HCT116 (cell line): Measurements from ENCODE around the gene OR2AT4. TPM values are rescaled to one million over a fixed set of nuclear protein-coding genes. Genes with fewer than 3 reads are reported as not detected.

Experiments used
- ATAC-seq: fragments of 200-7000 bp; cut with Tn5 transposase; 2 replicates; pipeline ENCODE4 v1.9.1; 2020; ENCODE audit warnings: mild to moderate bottlenecking, moderate library complexity
- BruUV-seq: library from RNA; stranded (reverse); fragments of 400-500 nt; replicated peaks from 2 replicates; lab custom pipeline; 2021; lab: Mats Ljungman, UMichigan
- CTCF ChIA-PET: fragments of 300-600 bp; sonication (Branson Sonifier 250); formaldehyde crosslinking; loops from one replicate; lab custom pipeline; 2021; ENCODE audit warnings: antibody characterized with exemption; lab: Charles Lee
- POLR2A ChIA-PET: fragments of 300-600, 350-600 bp; sonication (Branson Sonifier 250); formaldehyde crosslinking; loops from one replicate; lab custom pipeline; 2021; ENCODE audit warnings: antibody characterized with exemption; lab: Charles Lee
- RAD21 ChIA-PET, 2 experiments: fragments of 300-600 bp; sonication (Branson Sonifier 250); formaldehyde crosslinking; loops; one replicate each; lab custom pipeline; 2023; ENCODE audit warnings: low total read pairs in 2 of 2; ENCODE audit not compliant: uncharacterized antibody in 2 of 2, unreplicated experiment in 2 of 2, low non-redundant PET in 1 of 2; lab: Charles Lee
- DNase-seq: peaks from one replicate; pipeline ENCODE4 v3.0.0-alpha.2; 2010; ENCODE audit warnings: low read depth, low spot score
- H2AFZ ChIP-seq: fragments of 200-600 bp; shearing (Covaris generic), sonication (generic); 2 replicates; pipeline ENCODE4 v1.6.1; 2017; ENCODE audit warnings: low read depth, mixed run types, mixed read lengths, antibody characterized with exemption, low read length; ENCODE audit not compliant: poor library complexity, severe bottlenecking
- H3K27ac ChIP-seq: 2 replicates; pipeline ENCODE4 v1.5.1; 2012; ENCODE audit warnings: low read depth, low read length
- H3K27me3 ChIP-seq: fragments of 200-600 bp; sonication (generic); 2 replicates; pipeline ENCODE4 v1.6.1; 2016; ENCODE audit warnings: mixed run types, low read length, mixed read lengths; ENCODE audit not compliant: insufficient read depth
- H3K36me3 ChIP-seq, 2 experiments: fragments of 200-500 bp in 1 of 2; fragments of 200-600 bp in 1 of 2; sonication (Bioruptor generic) in 1 of 2; sonication (generic) in 1 of 2; 2 replicates each; pipeline versions ENCODE4 v1.5.1 to v1.6.1; 2014 to 2016; ENCODE audit warnings: low read length in 2 of 2, inconsistent platforms in 1 of 2, mixed read lengths in 1 of 2, mixed run types in 1 of 2; ENCODE audit not compliant: insufficient read depth in 2 of 2, control insufficient read depth in 1 of 2
- H3K4me1 ChIP-seq, 2 experiments: fragments of 200-600 bp in 1 of 2; sonication (generic) in 1 of 2; 2 replicates each; pipeline versions ENCODE4 v1.5.1 to v1.6.1; 2012 to 2017; ENCODE audit warnings: low read length in 2 of 2, inconsistent platforms in 1 of 2, mild to moderate bottlenecking in 1 of 2, mixed read lengths in 1 of 2, mixed run types in 1 of 2, moderate library complexity in 1 of 2; ENCODE audit not compliant: insufficient read depth in 2 of 2, control insufficient read depth in 1 of 2
- H3K4me2 ChIP-seq: fragments of 200-600 bp; sonication (generic); 2 replicates; pipeline ENCODE4 v1.6.1; 2017; ENCODE audit warnings: mixed run types, low read length, mixed read lengths
- H3K4me3 ChIP-seq, 2 experiments: fragments of 200-600 bp in 1 of 2; sonication (generic) in 1 of 2; replicated peaks in 1 of 2; 2 replicates each; pipeline ENCODE4 v1.5.1; 2011 to 2016; ENCODE audit warnings: low read length in 2 of 2, control low read depth in 1 of 2, low read depth in 1 of 2, mild to moderate bottlenecking in 1 of 2, mixed read lengths in 1 of 2, mixed run types in 1 of 2
- H3K79me2 ChIP-seq: fragments of 200-600 bp; sonication (generic); 2 replicates; pipeline ENCODE4 v1.6.1; 2017; ENCODE audit warnings: mild to moderate bottlenecking, mixed run types, low read length, moderate library complexity, mixed read lengths; ENCODE audit not compliant: insufficient read depth
- H3K9ac ChIP-seq: fragments of 200-600 bp; sonication (generic); 2 replicates; pipeline ENCODE4 v1.6.1; 2016; ENCODE audit warnings: low read length, mixed read lengths
- H3K9me2 ChIP-seq: fragments of 200-600 bp; sonication (generic), shearing (Covaris generic); 2 replicates; pipeline ENCODE4 v1.6.1; 2017; ENCODE audit warnings: mixed run types, mild to moderate bottlenecking, moderate library complexity; ENCODE audit not compliant: insufficient read depth
- H3K9me3 ChIP-seq, 2 experiments: fragments of 200-500 bp in 1 of 2; fragments of 200-600 bp in 1 of 2; sonication (Bioruptor generic) in 1 of 2; sonication (generic) in 1 of 2; 2 replicates each; pipeline ENCODE4 v1.6.1; 2014 to 2017; ENCODE audit warnings: low read length in 2 of 2, mixed read lengths in 2 of 2, inconsistent platforms in 1 of 2, low read depth in 1 of 2, mild to moderate bottlenecking in 1 of 2, mixed run types in 1 of 2, moderate library complexity in 1 of 2; ENCODE audit not compliant: control insufficient read depth in 1 of 2, insufficient read depth in 1 of 2
- H4K20me1 ChIP-seq: fragments of 200-600 bp; sonication (generic), shearing (Covaris generic); 2 replicates; pipeline ENCODE4 v1.6.1; 2017; ENCODE audit warnings: mixed run types, mild to moderate bottlenecking, moderate library complexity; ENCODE audit not compliant: insufficient read depth
- CEBPB ChIP-seq: IDR thresholded peaks from 2 replicates; pipeline ENCODE4 v1.6.1; 2012; ENCODE audit warnings: low read depth
- ELF1 ChIP-seq: IDR thresholded peaks from 2 replicates; pipeline ENCODE4 v1.6.1; 2012; ENCODE audit warnings: low read depth, borderline replicate concordance
- POLR2A ChIP-seq: IDR thresholded peaks from 2 replicates; pipeline ENCODE4 v1.7.0; 2011; ENCODE audit warnings: borderline replicate concordance; ENCODE audit not compliant: insufficient read depth, insufficient read length; ENCODE audit errors: extremely low read depth
- SIN3A ChIP-seq: IDR thresholded peaks from 2 replicates; pipeline ENCODE4 v1.6.1; 2012; ENCODE audit warnings: low read depth
- SP1 ChIP-seq: IDR thresholded peaks from 2 replicates; pipeline ENCODE4 v1.6.1; 2012; ENCODE audit warnings: low read depth
- TCF7L2 ChIP-seq: IDR thresholded peaks from 2 replicates; pipeline ENCODE4 v1.7.0; 2011; ENCODE audit warnings: borderline replicate concordance, inconsistent platforms; ENCODE audit not compliant: insufficient read depth, insufficient read length; ENCODE audit errors: extremely low read depth
- intact Hi-C: fragments of 100-400 bp; cut with micrococcal nuclease; formaldehyde crosslinking; loops from 2 replicates; pipeline ENCODE4 v1.10.0; 2022
- total RNA-seq: library from RNA; stranded (reverse); gene quantifications from one replicate; pipeline ENCODE4 v1.2.1, GENCODE V29; 2021; ENCODE audit not compliant: unreplicated experiment

OR2AT4 gene
- total RNA-seq, 1 experiment from 2014 or later: not detected

GRCh38 chr11:75113030-75113429, 16.4 kb upstream of the OR2AT4 start:
- H3K9ac ChIP-seq: no peak overlapping the region
- H3K4me1 ChIP-seq: no peaks in the 10 kb centered on the region
- no peaks in the 10 kb centered on the region for H3K79me2 ChIP-seq
- no peak overlapping the region for H3K27ac ChIP-seq
- ChIA-PET CTCF (no interaction called here), RAD21 (no interaction called here)
- no peak for ATAC-seq
- no peak for DNase-seq
- intact Hi-C loops: no loop called here
- TF ChIP-seq TCF7L2 (no peak), ELF1 (no peak), CEBPB (no peak), SP1 (no peak)
- TF ChIP-seq, all 23 proteins: peak for 0
- Histone ChIP-seq H2AFZ (no peak overlapping the region), H3K36me3 (no peaks in the 10 kb centered on the region), H3K9me2 (no peaks in the 10 kb centered on the region), H3K4me3 (no peak overlapping the region), H3K9me3 (no peaks in the 10 kb centered on the region; a peak in 2 of 4 replicates), H3K4me2 (no peak overlapping the region), H3K27me3 (no peaks in the 10 kb centered on the region), H4K20me1 (no peaks in the 10 kb centered on the region)
- no TSS peak for BruUV-seq
- POLR2A ChIA-PET: no interaction called here

- RAD21 ChIA-PET: no interaction called here
- no TSS peak for BruUV-seq
- H3K9me3 ChIP-seq: no peaks in the 10 kb centered on the region; a peak in 1 of 4 replicates
- peaks cover 0 to 2% of the 10 kb centered on the region in 2 experiments; a peak in 1 of 4 replicates for H3K4me1 ChIP-seq
- DNase-seq (no peak), ATAC-seq (no peak)
- H3K79me2 ChIP-seq: no peaks in the 10 kb centered on the region
- CTCF ChIA-PET: no interaction called here
- H3K4me2 ChIP-seq: no peak overlapping the region
- POLR2A ChIA-PET: no interaction called here
- H4K20me1 ChIP-seq: no peaks in the 10 kb centered on the region
- intact Hi-C loops: no loop called here
- no peaks in the 10 kb centered on the region for H3K36me3 ChIP-seq
- TF ChIP-seq SIN3A (no peak), POLR2A (no peak), CEBPB (no peak)
- no peaks in the 10 kb centered on the region for H3K27me3 ChIP-seq
- no peak overlapping the region for H3K27ac ChIP-seq
- no peak overlapping the region for H3K4me3 ChIP-seq
- no peak overlapping the region for H3K9ac ChIP-seq
- H3K9me2 ChIP-seq: no peaks in the 10 kb centered on the region
- no peak overlapping the region for H2AFZ ChIP-seq
Observed at GRCh38 chr11:75112200-75112599, 15.5 kb upstream of the OR2AT4 start.
